HG03064 (cell line): ENCODE results near the gene SLC9C1.

Experiments used
- ATAC-seq: cut with Tn5 transposase; IDR thresholded peaks from one replicate; pipeline ENCODE4 v1.9.1; 2021; ENCODE audit warnings: low read depth; ENCODE audit not compliant: unreplicated experiment

Gene SLC9C1

GRCh38 chr3:112293368-112294321 is at the start of gene SLC9C1:
TSS of gene SLC9C1 (minus strand) at chr3:112294216. CDS start at chr3:112286791, 7,425 bp downstream.
- no peak for ATAC-seq

- ATAC-seq: no peak
These were observed 47.4 kb upstream of the SLC9C1 start for GRCh38 chr3:112341386-112341785.

GRCh38 chr3:112339609-112340008 is 45.6 kb upstream of the SLC9C1 start:
- ATAC-seq: no peak

- no peak for ATAC-seq
These were observed 45.1 kb upstream of the SLC9C1 start for GRCh38 chr3:112339134-112339533.

GRCh38 chr3:112338727-112339056 is 44.7 kb upstream of the SLC9C1 start:
- no peak for ATAC-seq

- no peak for ATAC-seq
These were observed 44.2 kb upstream of the SLC9C1 start for GRCh38 chr3:112338021-112338726.

GRCh38 chr3:112335434-112335781 is 41.4 kb upstream of the SLC9C1 start:
- no peak for ATAC-seq

- ATAC-seq: no peak
These were observed 40.8 kb upstream of the SLC9C1 start for GRCh38 chr3:112334691-112335433.

- peak; percentile 48 for ATAC-seq
These were observed 39.6 kb upstream of the SLC9C1 start for GRCh38 chr3:112333381-112334317.

- ATAC-seq: peak; percentile 48
These were observed 39.0 kb upstream of the SLC9C1 start, which contains the start of gene CD200 for GRCh38 chr3:112333002-112333380. TSS of gene CD200 (plus strand) at chr3:112333156. CDS start at chr3:112333213, 57 bp downstream.

GRCh38 chr3:112331851-112332250 is 37.8 kb upstream of the SLC9C1 start:
- no peak for ATAC-seq

- peak; percentile 91 for ATAC-seq
These were observed 33.4 kb upstream of the SLC9C1 start for GRCh38 chr3:112327371-112327951.

GRCh38 chr3:112321867-112322652 is 28.0 kb upstream of the SLC9C1 start:
- ATAC-seq: no peak

GRCh38 chr3:112320691-112321090 is 26.7 kb upstream of the SLC9C1 start:
- no peak for ATAC-seq

- ATAC-seq: no peak
These were observed 25.7 kb upstream of the SLC9C1 start for GRCh38 chr3:112319516-112320276.

GRCh38 chr3:112315791-112316190 is 21.8 kb upstream of the SLC9C1 start:
- no peak for ATAC-seq

GRCh38 chr3:112314649-112315048 is 20.6 kb upstream of the SLC9C1 start:
- ATAC-seq: no peak
